ENCODE results near the gene EPC1.
"Not testable (repeated sequence)": the region's sequence is repeated elsewhere in the genome, so short reads cannot be mapped to it uniquely, and the experiment has no call there.

The EPC1 gene

DNA sequence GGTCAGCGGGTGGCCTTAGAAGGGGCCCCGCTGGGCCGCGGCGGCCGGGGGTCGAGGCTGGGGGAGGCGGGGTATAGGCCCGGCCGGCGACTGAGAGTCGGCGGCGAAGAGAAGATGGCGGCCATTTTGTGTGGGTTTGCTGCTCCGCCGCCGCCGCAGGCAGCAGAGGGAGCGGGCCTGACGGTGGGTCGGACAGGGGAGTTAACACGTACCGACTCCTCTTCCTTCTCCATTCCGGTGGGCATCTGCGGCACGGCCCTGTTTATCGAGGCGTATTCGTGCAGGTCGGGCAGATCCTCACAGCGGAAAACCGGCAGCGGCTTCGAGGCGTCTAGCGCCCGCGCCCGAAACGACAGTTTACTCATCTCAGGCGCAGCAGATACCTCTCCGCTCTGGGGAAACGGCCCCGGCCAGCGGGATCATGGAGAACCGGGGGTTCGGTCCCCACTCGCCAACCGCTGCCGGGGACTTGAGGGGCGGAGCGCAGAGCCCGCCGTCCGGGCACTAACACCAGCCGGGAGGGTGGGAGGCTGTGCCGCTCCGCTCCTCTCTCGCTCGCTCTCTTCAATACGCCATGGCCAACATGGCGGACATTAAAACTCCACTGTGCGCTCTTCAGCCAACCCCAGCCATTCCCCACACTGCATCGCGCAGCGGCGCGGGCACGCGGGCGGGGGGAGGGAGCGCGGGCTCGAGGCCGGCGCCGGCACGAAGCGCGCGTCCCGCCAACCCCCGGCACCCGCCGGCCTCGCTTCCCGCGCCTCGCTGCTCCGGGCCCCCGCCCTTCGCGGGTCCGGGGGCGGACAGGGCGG is at the start of gene EPC1:
Gene EPC1, minus strand, starts transcription at position 608 of the 812 bp plus-strand sequence. Its CDS starts 243 bp downstream, at position 365.
- peak; percentile 75 for DNase-seq (ENCODE audit: low read depth)

DNA sequence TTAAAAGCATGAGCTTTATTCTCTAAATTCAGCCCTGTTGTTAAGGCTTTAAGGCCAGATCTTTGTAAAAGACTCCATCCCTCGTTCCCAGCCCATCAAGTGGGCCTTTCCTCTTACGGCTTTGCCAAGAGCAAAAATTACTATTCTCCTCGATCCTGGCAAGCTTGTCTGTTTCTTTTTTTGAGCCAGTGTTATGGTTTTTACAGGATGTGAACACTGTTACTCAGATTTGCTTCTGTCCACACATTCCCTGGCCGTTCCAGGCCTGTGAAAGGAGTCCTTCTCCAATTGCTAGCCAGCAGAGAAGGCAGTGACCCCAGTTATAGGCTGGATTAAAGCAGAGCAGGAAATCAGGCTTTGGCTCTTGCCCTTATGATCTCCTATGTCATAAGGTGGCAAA is 47.0 kb upstream of the EPC1 start:
- DNase-seq (ENCODE audit: low read depth) = no peak

GRCh38 chr10:32392284-32392683 is 45.3 kb upstream of the EPC1 start:
- DNase-seq (ENCODE audit: low read depth) = not testable (repeated sequence)

DNA sequence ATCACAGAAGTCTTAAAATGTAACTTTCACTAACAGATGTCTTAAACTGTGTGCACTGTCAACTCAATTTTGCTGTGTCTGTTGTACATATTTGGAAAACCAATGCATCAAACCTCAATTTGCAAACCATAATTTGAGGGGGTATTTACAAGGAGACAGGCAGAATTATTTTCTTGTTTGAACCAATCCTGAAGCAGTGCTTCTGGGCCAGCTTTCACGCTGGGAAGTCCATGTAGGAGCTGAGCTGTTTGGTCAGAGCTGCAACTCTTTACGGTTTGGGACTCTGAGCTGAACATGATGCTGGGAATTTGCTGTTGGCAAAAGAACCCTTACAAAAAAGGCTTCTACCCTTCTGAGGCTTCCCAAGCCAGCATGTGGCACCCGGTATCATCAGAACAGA is 43.2 kb upstream of the EPC1 start:
- no peak for DNase-seq (ENCODE audit: low read depth)

GRCh38 chr10:32388258-32389027 is 41.5 kb upstream of the EPC1 start:
- DNase-seq (ENCODE audit: low read depth) = no peak

- DNase-seq (ENCODE audit: low read depth) = no peak
These were observed 39.8 kb upstream of the EPC1 start for GRCh38 chr10:32386623-32387260.

DNA sequence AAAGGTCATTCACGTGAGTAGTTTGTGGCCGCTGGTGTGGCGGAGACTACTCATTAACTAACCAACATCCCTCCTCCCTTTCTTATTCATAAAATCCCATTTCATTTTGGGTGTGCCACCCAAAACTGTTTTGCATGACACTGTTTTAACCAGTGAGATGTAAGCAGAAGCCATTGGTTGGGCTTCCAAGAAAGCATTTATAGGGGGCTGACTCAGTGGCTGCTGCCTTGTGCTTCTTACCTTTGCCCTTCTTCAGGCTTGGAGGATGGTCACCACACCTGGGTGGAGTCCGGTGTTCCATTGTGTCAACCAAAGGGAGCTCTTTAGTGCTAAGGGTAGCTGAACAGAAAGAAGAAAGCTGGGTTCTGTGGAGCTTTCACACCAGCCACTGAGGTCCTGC is 37.2 kb upstream of the EPC1 start:
- DNase-seq (ENCODE audit: low read depth) = no peak

GRCh38 chr10:32381165-32381564 is 34.2 kb upstream of the EPC1 start:
- no peak for DNase-seq (ENCODE audit: low read depth)

DNA sequence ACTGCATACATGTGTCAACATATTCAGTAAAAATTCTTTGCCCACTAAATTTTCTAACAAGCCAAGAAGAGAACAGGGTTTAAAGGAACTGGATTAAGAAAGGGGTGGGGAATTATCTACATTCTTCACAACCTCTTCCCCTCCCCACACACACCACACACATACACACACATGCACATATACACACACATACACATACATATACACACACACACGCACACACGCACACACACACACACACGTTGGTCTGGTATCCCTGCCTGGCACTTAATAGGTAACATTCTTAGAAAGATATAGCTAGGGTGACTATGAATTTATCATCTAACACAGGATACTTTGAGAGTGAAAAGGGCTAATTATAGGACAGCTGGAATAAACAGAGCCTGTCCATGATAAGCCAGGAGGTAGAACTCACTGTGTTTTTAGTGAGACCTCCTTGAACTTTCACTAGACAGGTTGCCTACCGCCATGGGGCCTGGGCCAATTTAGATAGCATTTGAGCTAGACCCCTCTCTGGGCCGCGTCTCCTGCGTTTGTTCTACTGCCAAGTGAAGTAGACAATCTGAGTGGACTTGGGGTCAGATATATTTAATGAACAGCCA is 33.1 kb upstream of the EPC1 start:
- no peak for DNase-seq (ENCODE audit: low read depth)

DNA sequence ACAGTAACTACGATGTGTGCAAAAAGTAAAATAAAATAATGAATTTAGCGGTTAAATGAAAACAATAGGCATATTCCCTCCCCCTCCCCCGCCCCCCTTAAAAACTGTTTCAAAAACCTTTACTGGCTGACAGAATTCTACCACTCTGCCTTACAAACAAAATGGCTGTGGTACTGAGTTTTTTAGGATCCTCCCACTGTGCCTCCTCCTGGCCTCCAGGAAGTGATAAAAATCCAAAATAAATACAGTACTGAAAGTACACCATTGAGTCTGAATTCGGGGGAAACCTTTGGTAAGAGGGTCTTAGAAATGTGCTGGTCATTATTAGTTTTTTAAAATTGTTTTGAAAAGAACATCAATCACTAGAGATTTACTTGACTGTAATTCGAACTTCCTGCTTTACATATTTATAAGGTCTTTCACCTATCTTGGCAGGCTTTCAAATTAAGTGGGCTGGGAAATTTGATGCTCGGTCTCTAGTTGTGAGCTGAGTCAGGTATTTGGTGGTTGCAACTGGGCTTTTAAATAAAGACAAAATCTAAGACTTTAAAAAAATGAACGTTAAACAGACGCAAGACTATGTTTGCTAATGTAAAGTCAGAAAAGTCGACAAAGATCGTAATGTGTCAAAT is 32.5 kb upstream of the EPC1 start:
- DNase-seq (ENCODE audit: low read depth) = peak; percentile 32

GRCh38 chr10:32378363-32379317 is 31.7 kb upstream of the EPC1 start:
- peak; percentile 73 for DNase-seq (ENCODE audit: low read depth)

GRCh38 chr10:32377458-32378259 is 30.7 kb upstream of the EPC1 start:
- DNase-seq (ENCODE audit: low read depth) = no peak

DNA sequence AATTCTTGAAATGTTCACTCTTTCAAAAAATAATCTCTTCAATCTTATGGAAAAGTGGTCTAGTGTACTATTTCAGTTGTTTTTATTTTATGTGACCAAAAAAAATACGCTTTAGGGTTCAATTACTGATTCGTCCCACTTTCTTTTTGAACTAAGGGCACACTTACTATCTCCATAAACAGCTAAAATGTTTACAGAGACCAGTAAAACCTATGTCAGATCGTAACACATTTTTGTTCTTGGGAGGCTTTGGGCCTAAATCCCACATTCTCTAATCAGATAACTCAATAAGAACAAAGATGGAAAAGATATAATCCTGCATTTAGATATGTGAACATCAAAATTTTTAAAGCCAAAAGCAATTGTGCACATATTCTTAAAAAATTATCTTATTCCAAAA is 29.8 kb upstream of the EPC1 start:
- DNase-seq (ENCODE audit: low read depth) = no peak

GRCh38 chr10:32376097-32376496 is 29.1 kb upstream of the EPC1 start:
- DNase-seq (ENCODE audit: low read depth) = no peak

- DNase-seq (ENCODE audit: low read depth) = no peak
These were observed 28.7 kb upstream of the EPC1 start for GRCh38 chr10:32375631-32376030.

DNA sequence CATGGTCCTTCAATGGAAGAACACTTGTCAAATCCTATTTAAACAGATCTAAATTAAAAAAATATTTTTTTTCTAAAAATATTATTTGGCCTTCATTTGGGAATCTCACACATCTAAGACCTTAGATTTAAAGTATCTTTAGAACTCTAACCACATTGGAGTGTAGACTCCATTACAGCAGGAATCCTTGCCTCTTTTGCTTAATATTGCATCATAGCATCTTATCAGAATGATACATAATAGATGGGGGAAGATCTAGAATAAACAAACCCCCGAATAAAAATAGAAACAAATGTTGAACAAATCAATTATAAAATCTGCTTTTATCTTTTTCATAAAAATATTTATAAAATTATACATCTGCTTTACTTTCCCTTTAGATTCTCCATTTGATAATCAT is 27.6 kb upstream of the EPC1 start:
- no peak for DNase-seq (ENCODE audit: low read depth)

- no peak for DNase-seq (ENCODE audit: low read depth)
These were observed 26.5 kb upstream of the EPC1 start for GRCh38 chr10:32373496-32373895.

- no peak for DNase-seq (ENCODE audit: low read depth)
These were observed 26.1 kb upstream of the EPC1 start for GRCh38 chr10:32373031-32373430.

- no peak for DNase-seq (ENCODE audit: low read depth)
These were observed 25.3 kb upstream of the EPC1 start for GRCh38 chr10:32372000-32372875.
